IPS DF 6.9 (cell line): ENCODE results near the gene GAS1.

ENCODE experiments used
- DNase-seq: peaks from one replicate; pipeline ENCODE4 v3.0.0-alpha.2; 2013; ENCODE audit warnings: low read depth, low spot score
- H3K27ac ChIP-seq: one replicate; pipeline ENCODE4 v1.5.1; 2013; ENCODE audit warnings: low read length, control low read depth
- H3K27me3 ChIP-seq: 2 replicates; pipeline ENCODE4 v1.6.1; 2013; ENCODE audit warnings: mild to moderate bottlenecking, low read length; ENCODE audit not compliant: control insufficient read depth, insufficient read depth
- H3K36me3 ChIP-seq: 2 replicates; pipeline ENCODE4 v1.6.1; 2013; ENCODE audit warnings: low read length; ENCODE audit not compliant: control insufficient read depth, insufficient read depth
- H3K4me1 ChIP-seq: 2 replicates; pipeline ENCODE4 v1.6.1; 2013; ENCODE audit warnings: low read length; ENCODE audit not compliant: control insufficient read depth, insufficient read depth
- H3K4me3 ChIP-seq: 2 replicates; pipeline ENCODE4 v1.5.1; 2013; ENCODE audit warnings: mild to moderate bottlenecking, low read length
- H3K9me3 ChIP-seq: 2 replicates; pipeline ENCODE4 v1.6.1; 2013; ENCODE audit warnings: low read length, inconsistent platforms; ENCODE audit not compliant: control insufficient read depth, insufficient read depth
- WGBS: extraction: QIAGEN DNeasy Blood & Tissue Kit; methylation state at CpG from one replicate; pipeline ENCODE4 v1.1.7; 2013; ENCODE audit warnings: mixed read lengths, missing lambda C conversion rate; ENCODE audit not compliant: insufficient read length, insufficient coverage; 5-methylcytosine and 5-hydroxymethylcytosine counted together

Gene GAS1

DNA sequence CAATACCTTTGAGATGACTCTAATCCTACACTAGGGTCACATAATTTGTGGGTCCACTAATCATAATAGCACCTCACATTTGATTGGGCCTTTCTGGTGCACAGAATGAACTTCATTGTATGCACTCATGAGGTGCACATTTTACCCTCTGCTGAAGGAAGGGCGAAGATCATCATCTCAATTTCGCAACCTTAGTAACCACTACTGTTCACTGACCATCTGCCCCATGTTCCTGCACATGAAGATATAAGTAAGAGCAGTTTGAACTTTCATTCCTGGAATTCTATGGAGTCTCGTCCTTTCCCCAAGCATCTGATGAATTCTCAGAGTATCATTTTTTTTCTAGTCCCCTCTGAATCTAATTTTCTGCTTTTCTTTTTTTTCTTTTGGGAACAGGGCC is 21.2 kb downstream of the GAS1 start:
- Histone ChIP-seq H3K9me3 (no peaks in the 10 kb centered on the region), H3K4me3 (no peak overlapping the region), H3K36me3 (no peaks in the 10 kb centered on the region), H3K27me3 (no peaks in the 10 kb centered on the region), H3K4me1 (no peaks in the 10 kb centered on the region), H3K27ac (no peak overlapping the region)
- WGBS: no CpG with 5 or more reads among the region's 3 CpGs
- DNase-seq: no peak

DNA sequence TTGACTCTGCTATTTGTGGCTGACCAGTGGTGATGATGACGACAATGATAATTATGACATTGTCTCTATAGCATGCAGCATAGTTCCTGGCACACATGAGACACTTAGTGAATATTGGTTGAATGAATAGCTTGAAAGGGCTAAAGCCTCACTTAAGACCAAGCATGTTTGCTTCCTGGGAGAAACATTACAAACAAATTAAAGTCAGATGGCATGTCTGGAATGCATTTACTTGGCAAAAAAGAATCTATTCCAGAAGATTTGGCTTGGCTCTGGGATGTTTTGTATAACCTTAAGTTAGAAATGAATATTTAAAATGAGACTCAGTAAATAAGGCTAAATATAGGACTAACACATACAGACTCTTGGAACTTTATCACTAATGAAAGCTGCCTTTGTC is 21.6 kb downstream of the GAS1 start:
- no CpG with 5 or more reads among the region's 1 CpG for WGBS
- no peak overlapping the region for H3K4me3 ChIP-seq
- H3K27me3 ChIP-seq: no peaks in the 10 kb centered on the region
- H3K4me1 ChIP-seq: no peaks in the 10 kb centered on the region
- DNase-seq: no peak
- H3K9me3 ChIP-seq: no peaks in the 10 kb centered on the region
- H3K36me3 ChIP-seq: no peaks in the 10 kb centered on the region
- no peak overlapping the region for H3K27ac ChIP-seq

DNA sequence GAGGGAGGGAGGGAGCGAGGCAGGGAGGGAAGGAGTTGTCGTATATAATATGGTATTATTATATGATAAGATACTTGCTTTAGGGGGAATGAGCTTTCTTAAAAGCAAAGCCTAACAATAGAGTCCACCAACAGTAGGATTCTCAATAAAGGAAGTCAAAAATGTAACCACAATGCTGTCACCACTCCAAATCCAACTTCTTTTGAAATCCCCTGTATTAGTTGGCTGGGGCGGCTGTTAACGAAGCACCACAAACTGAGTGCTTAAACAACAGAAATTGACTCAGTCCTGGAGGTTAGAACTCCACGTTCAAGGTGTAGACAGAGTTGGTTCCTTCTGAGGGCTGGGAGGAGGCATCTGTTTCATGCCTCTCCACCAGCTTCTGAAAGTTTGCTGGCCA is 23.1 kb downstream of the GAS1 start:
- no peaks in the 10 kb centered on the region for H3K36me3 ChIP-seq
- no peaks in the 10 kb centered on the region for H3K9me3 ChIP-seq
- 100% methylated on average over 2 of the region's 5 CpGs for WGBS
- no peak overlapping the region for H3K27ac ChIP-seq
- no peak for DNase-seq
- H3K4me3 ChIP-seq: no peak overlapping the region
- H3K27me3 ChIP-seq: no peaks in the 10 kb centered on the region
- H3K4me1 ChIP-seq: no peaks in the 10 kb centered on the region

GRCh38 chr9:86921151-86921923 is 26.0 kb downstream of the GAS1 start:
- Histone ChIP-seq H3K36me3 (no peaks in the 10 kb centered on the region), H3K4me1 (no peaks in the 10 kb centered on the region), H3K9me3 (no peaks in the 10 kb centered on the region), H3K4me3 (no peak overlapping the region), H3K27ac (no peak overlapping the region), H3K27me3 (no peaks in the 10 kb centered on the region)
- no peak for DNase-seq
- WGBS: no CpG with 5 or more reads among the region's 15 CpGs

- Histone ChIP-seq H3K27me3 (no peaks in the 10 kb centered on the region), H3K4me1 (no peaks in the 10 kb centered on the region), H3K36me3 (no peaks in the 10 kb centered on the region), H3K9me3 (no peaks in the 10 kb centered on the region), H3K27ac (no peak overlapping the region), H3K4me3 (no peak overlapping the region)
- DNase-seq: no peak
- no CpG with 5 or more reads among the region's 3 CpGs for WGBS
These were observed 28.8 kb downstream of the GAS1 start for GRCh38 chr9:86918556-86918955.

DNA sequence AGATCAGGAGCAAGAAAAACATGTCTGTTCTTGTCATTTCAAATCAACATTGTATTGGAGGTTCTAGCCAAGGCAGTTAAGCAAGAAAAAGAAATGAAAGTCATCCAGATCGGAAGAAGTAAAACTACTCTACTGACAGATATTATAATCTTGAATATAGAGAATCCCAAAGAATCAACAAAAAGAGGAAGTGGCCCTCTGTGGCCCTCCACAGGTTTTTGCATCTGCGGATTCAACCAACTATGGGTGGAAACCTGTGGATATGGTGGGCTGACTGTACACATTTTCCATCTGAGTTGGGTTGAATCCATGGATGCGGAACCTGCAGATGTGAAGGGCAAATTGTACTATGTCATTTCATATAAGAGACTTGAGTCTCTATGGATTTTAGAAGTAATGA is 35.1 kb downstream of the GAS1 start:
- WGBS: no CpG with 5 or more reads among the region's 3 CpGs
- Histone ChIP-seq H3K27me3 (no peaks in the 10 kb centered on the region), H3K4me1 (no peaks in the 10 kb centered on the region), H3K36me3 (no peaks in the 10 kb centered on the region), H3K4me3 (no peak overlapping the region), H3K27ac (no peak overlapping the region), H3K9me3 (no peaks in the 10 kb centered on the region)
- DNase-seq: no peak

DNA sequence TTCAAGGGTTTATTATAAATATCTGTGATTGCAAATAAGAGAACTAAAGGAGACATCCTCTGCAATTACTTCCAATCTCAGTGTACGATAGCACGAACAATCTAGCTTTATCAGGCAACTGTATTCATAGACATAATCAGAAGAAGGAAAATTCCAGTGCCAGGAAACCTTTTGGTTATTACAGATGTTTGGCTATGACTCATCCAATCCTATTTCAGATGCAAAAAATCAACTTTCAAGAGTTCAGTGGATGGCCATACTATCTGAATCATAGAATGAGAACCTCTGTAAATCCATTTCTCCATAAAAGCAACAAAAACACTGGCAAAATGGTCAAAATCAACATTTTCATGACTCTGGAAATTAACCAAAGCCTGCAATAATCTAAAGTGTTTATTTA is 37.9 kb downstream of the GAS1 start:
- Histone ChIP-seq H3K4me3 (no peak overlapping the region), H3K27me3 (no peaks in the 10 kb centered on the region), H3K36me3 (no peaks in the 10 kb centered on the region), H3K4me1 (no peaks in the 10 kb centered on the region), H3K9me3 (no peaks in the 10 kb centered on the region), H3K27ac (no peak overlapping the region)
- no peak for DNase-seq
- no CpG with 5 or more reads among the region's 2 CpGs for WGBS

GRCh38 chr9:86908261-86908660 is 39.0 kb downstream of the GAS1 start:
- H3K9me3 ChIP-seq: no peaks in the 10 kb centered on the region
- no peak overlapping the region for H3K27ac ChIP-seq
- no peak for DNase-seq
- H3K36me3 ChIP-seq: no peaks in the 10 kb centered on the region
- H3K4me1 ChIP-seq: no peaks in the 10 kb centered on the region
- H3K27me3 ChIP-seq: no peaks in the 10 kb centered on the region
- WGBS: no CpG with 5 or more reads among the region's 3 CpGs
- H3K4me3 ChIP-seq: no peak overlapping the region

- no peak for DNase-seq
- Histone ChIP-seq H3K4me3 (no peak overlapping the region), H3K36me3 (no peaks in the 10 kb centered on the region), H3K9me3 (no peaks in the 10 kb centered on the region), H3K4me1 (no peaks in the 10 kb centered on the region), H3K27ac (no peak overlapping the region), H3K27me3 (no peaks in the 10 kb centered on the region)
- WGBS: 100% methylated on average over 1 of the region's 1 CpG
These were observed 40.0 kb downstream of the GAS1 start for GRCh38 chr9:86907346-86907745.

DNA sequence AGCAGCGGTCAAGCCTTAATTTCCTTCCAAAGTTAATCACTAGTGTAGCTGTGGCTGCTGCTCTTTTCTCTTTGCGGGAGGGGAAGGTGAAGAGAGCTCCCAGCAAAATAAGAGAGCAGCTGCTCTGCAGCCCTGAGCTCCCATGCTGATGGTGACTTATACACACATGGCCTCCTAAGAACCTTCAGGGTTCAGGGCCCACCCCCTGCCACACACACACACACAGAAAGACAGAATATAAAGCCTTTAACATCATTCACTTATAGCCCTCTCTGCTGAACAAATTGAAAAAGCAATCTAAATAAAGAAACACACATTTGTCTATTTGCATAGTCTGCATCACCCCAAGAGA is 43.6 kb downstream of the GAS1 start:
- DNase-seq: no peak
- Histone ChIP-seq H3K27ac (no peak overlapping the region), H3K4me1 (no peaks in the 10 kb centered on the region), H3K4me3 (peak overlapping the region; percentile 57; the same call in 1 of the 2 replicates), H3K36me3 (no peaks in the 10 kb centered on the region), H3K9me3 (no peaks in the 10 kb centered on the region), H3K27me3 (peaks cover 5% of the 10 kb centered on the region; the same call in 1 of the 2 replicates)
- WGBS: no CpG with 5 or more reads among the region's 2 CpGs
